Keratinocyte (primary cell): ENCODE measurements around the gene UBL5. TPM values are rescaled to one million over a fixed set of nuclear protein-coding genes. Genes with fewer than 3 reads are reported as not detected.
"Not testable (repeated sequence)": the region's sequence is repeated elsewhere in the genome, so short reads cannot be mapped to it uniquely, and the experiment has no call there.

Experiments
- DNase-seq: peaks from one replicate; pipeline ENCODE4 v3.0.0-alpha.2; 2011; ENCODE audit warnings: low read depth, missing footprints, low spot score
- FAIRE-seq: peaks from 2 replicates; lab custom pipeline; 2011; peaks lifted over from hg19 to GRCh38; lab: Jason Lieb, UNC
- H2AFZ ChIP-seq: 2 replicates; pipeline ENCODE4 v1.6.0; 2012; ENCODE audit warnings: low read length, control low read depth, inconsistent platforms; ENCODE audit not compliant: control insufficient read depth
- H3K27ac ChIP-seq: 2 replicates; pipeline ENCODE4 v1.5.1; 2011; ENCODE audit warnings: low read length; ENCODE audit not compliant: control insufficient read depth, insufficient read depth
- H3K27me3 ChIP-seq: 3 replicates; pipeline ENCODE4 v1.6.0; 2011; ENCODE audit warnings: low read length; ENCODE audit not compliant: control insufficient read depth, insufficient read depth; ENCODE audit errors: extremely low read depth
- H3K36me3 ChIP-seq, 2 experiments: 2 replicates in 1 of 2; 3 replicates in 1 of 2; pipeline ENCODE4 v1.5.1; 2011; ENCODE audit warnings: low read length in 2 of 2, mild to moderate bottlenecking in 1 of 2; ENCODE audit not compliant: control insufficient read depth in 2 of 2, insufficient read depth in 2 of 2; ENCODE audit errors: extremely low read depth in 1 of 2
- H3K4me1 ChIP-seq: 3 replicates; pipeline ENCODE4 v1.5.1; 2011; ENCODE audit warnings: low read length; ENCODE audit not compliant: control insufficient read depth, insufficient read depth; ENCODE audit errors: extremely low read depth
- H3K4me2 ChIP-seq: 3 replicates; pipeline ENCODE4 v1.6.0; 2011; ENCODE audit warnings: low read depth, low read length; ENCODE audit not compliant: control insufficient read depth, insufficient read depth; ENCODE audit errors: extremely low read depth
- H3K4me3 ChIP-seq, 3 experiments: fragments of 200-600 bp in 1 of 3; sonication (generic) in 1 of 3; 2 replicates in 2 of 3; 3 replicates in 1 of 3; pipeline ENCODE4 v1.5.1; 2011 to 2016; ENCODE audit warnings: low read length in 3 of 3, mild to moderate bottlenecking in 3 of 3, control low read depth in 2 of 3, inconsistent platforms in 1 of 3, low read depth in 1 of 3, mixed read lengths in 1 of 3, mixed run types in 1 of 3, moderate library complexity in 1 of 3; ENCODE audit not compliant: control insufficient read depth in 2 of 3, insufficient read depth in 2 of 3; ENCODE audit errors: extremely low read depth in 1 of 3
- H3K79me2 ChIP-seq: 2 replicates; pipeline ENCODE4 v1.6.0; 2012; ENCODE audit warnings: low read length; ENCODE audit not compliant: control insufficient read depth, insufficient read depth
- H3K9ac ChIP-seq: 3 replicates; pipeline ENCODE4 v1.6.0; 2011; ENCODE audit warnings: low read length; ENCODE audit not compliant: control insufficient read depth, insufficient read depth; ENCODE audit errors: extremely low read depth
- H3K9me1 ChIP-seq: 3 replicates; pipeline ENCODE4 v1.6.0; 2011; ENCODE audit warnings: low read length; ENCODE audit not compliant: control insufficient read depth, insufficient read depth; ENCODE audit errors: extremely low read depth
- H3K9me3 ChIP-seq: 2 replicates; pipeline ENCODE4 v1.5.1; 2012; ENCODE audit warnings: low read depth, low read length; ENCODE audit not compliant: control insufficient read depth
- H4K20me1 ChIP-seq: 3 replicates; pipeline ENCODE4 v1.6.0; 2011; ENCODE audit warnings: low read length; ENCODE audit not compliant: control insufficient read depth, insufficient read depth; ENCODE audit errors: extremely low read depth
- CTCF ChIP-seq, 3 experiments: IDR thresholded peaks in 1 of 3; conservative IDR thresholded peaks in 1 of 3; optimal IDR thresholded peaks in 1 of 3; 2 replicates in 2 of 3; 3 replicates in 1 of 3; pipeline versions ENCODE3 to v1.5.1; 2011; ENCODE audit warnings: low read length in 3 of 3, mild to moderate bottlenecking in 3 of 3, moderate library complexity in 2 of 3, control low read depth in 1 of 3, inconsistent platforms in 1 of 3; ENCODE audit not compliant: insufficient read depth in 2 of 3; ENCODE audit errors: extremely low read depth in 1 of 3
- EZH2 ChIP-seq: IDR thresholded peaks from one replicate; pipeline ENCODE4 v1.6.1; 2012; ENCODE audit warnings: inconsistent platforms, mild to moderate bottlenecking, low read length, moderate library complexity
- dilution Hi-C: fragments of 300-500 bp; cut with MboI; formaldehyde crosslinking; loops from one replicate; pipeline ENCODE4 v1.7.0; 2020; ENCODE audit warnings: low sequenced_read_pairs; ENCODE audit not compliant: extremely low pct_ligation_motif_present
- polyA plus RNA-seq, 5 experiments: library from polyadenylated mRNA; depleted of rRNA in 3 of 5; stranded (reverse) in 3 of 5; stranded (forward) in 1 of 5; unstranded in 1 of 5; fragments of >200 nt; gene quantifications; 1 replicate in 1 of 5; 2 replicates in 3 of 5; 3 replicates in 1 of 5; pipeline versions ENCODE4 v1.2.1 to v1.2.3, GENCODE V29; 2011 to 2012; ENCODE audit warnings: missing spikeins in 2 of 5, low read depth in 1 of 5, low replicate concordance in 1 of 5

The UBL5 gene
- polyA plus RNA-seq, 1 donor (not counting 4 experiments of a cell fraction or from before 2014, with no cell fraction given) = 995 TPM

GRCh38 chr19:9786819-9787218 is 40.9 kb upstream of the UBL5 start:
- Histone ChIP-seq H3K9me3 (no peaks in the 10 kb centered on the region), H3K36me3 (no peaks in the 10 kb centered on the region), H2AFZ (no peak overlapping the region), H3K79me2 (no peaks in the 10 kb centered on the region), H4K20me1 (no peaks in the 10 kb centered on the region), H3K9me1 (no peaks in the 10 kb centered on the region), H3K27me3 (no peaks in the 10 kb centered on the region), H3K9ac (no peak overlapping the region), H3K27ac (no peak overlapping the region), H3K4me2 (no peak overlapping the region), H3K4me1 (peaks cover 2% of the 10 kb centered on the region), H3K4me3 (no peak overlapping the region)
- TF ChIP-seq CTCF (optimal IDR thresholded peaks at IDR 0.05 in 1 of 3, IDR thresholded peaks at IDR 0.05 in 1 of 3, conservative IDR thresholded peaks at IDR 0.05 in 1 of 3; ENCODE audit: extremely low read depth in 1 of 3, insufficient read depth in 2 of 3, low read length in 3 of 3) (no peak), EZH2 (no peak)
- dilution Hi-C loops = no loop called here
- FAIRE-seq (no peak), DNase-seq (no peak)

- H3K36me3 ChIP-seq, H3K4me1 ChIP-seq, dilution Hi-C loops, H3K27me3 ChIP-seq, H3K4me3 ChIP-seq, H3K4me2 ChIP-seq, DNase-seq, FAIRE-seq, H2AFZ ChIP-seq, H3K79me2 ChIP-seq, H3K27ac ChIP-seq, H4K20me1 ChIP-seq, H3K9me1 ChIP-seq, H3K9ac ChIP-seq, H3K9me3 ChIP-seq: not testable (repeated sequence)
These were observed 39.1 kb upstream of the UBL5 start for GRCh38 chr19:9788604-9789003.

- Histone ChIP-seq H4K20me1 (no peaks in the 10 kb centered on the region), H3K9me1 (no peaks in the 10 kb centered on the region), H3K79me2 (no peaks in the 10 kb centered on the region), H3K9me3 (no peaks in the 10 kb centered on the region), H3K27me3 (no peaks in the 10 kb centered on the region), H3K4me2 (no peak overlapping the region), H3K9ac (no peak overlapping the region), H3K36me3 (no peaks in the 10 kb centered on the region), H2AFZ (no peak overlapping the region), H3K27ac (no peak overlapping the region), H3K4me3 (no peak overlapping the region), H3K4me1 (peaks cover 2% of the 10 kb centered on the region)
- DNase-seq (no peak), FAIRE-seq (no peak)
- dilution Hi-C loops = no loop called here
- TF ChIP-seq EZH2 (no peak), CTCF (optimal IDR thresholded peaks at IDR 0.05 in 1 of 3, IDR thresholded peaks at IDR 0.05 in 1 of 3, conservative IDR thresholded peaks at IDR 0.05 in 1 of 3; ENCODE audit: extremely low read depth in 1 of 3, insufficient read depth in 2 of 3, low read length in 3 of 3) (no peak)
These were observed 38.7 kb upstream of the UBL5 start for GRCh38 chr19:9789066-9789465.

- H3K27me3 ChIP-seq, H3K9me1 ChIP-seq, FAIRE-seq, H3K79me2 ChIP-seq, H2AFZ ChIP-seq, H4K20me1 ChIP-seq, H3K4me3 ChIP-seq, H3K36me3 ChIP-seq, H3K4me1 ChIP-seq, H3K4me2 ChIP-seq, DNase-seq, H3K9me3 ChIP-seq, dilution Hi-C loops, H3K27ac ChIP-seq, H3K9ac ChIP-seq: not testable (repeated sequence)
These were observed 38.1 kb upstream of the UBL5 start for GRCh38 chr19:9789579-9789978.
